ENCODE data around the gene TMEM131. TPM values are rescaled to one million over a fixed set of nuclear protein-coding genes. Genes with fewer than 3 reads are reported as not detected.

TMEM131 gene
- total RNA-seq, 5 donors from 2014 or later (not counting 1 experiment from before 2014, with no cell fraction given) = 39.3 to 43.9 (median 41.1) TPM

DNA sequence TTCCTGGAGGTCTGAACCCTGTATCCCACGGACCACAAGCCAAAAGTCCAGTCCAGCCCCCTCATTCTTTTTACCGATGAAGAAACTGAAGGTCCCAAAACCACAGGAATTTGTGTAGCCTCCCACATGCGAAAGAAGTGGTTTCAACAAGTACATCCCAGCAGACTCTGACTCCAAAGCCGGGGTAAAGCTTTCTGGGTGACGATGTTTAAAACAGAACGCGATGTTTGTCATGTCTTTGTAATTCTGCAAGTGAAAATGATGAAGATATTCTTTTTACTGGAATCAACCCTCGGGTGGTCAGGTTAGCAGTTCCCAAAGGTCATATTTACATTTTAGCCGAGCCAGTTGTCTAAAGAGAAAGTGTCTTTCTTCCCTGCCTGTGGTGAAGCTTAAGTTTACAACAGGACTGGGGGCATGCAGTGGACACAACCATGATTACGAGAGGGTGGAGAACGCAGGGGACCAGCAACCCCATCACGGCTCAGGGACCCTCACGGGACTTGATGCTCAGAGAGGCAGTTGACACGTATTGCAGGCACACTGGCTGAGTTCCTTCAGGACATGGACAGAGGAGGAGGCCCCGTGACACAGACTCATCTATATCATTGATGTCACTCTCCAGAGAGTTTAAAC lies 17.8 kb upstream of the TMEM131 start:
- Histone ChIP-seq H3K27ac (ENCODE audit: low read length) (no peak overlapping the region), H3K4me1 (ENCODE audit: control insufficient read depth in 1 of 2, extremely low read depth in 1 of 2, insufficient read depth in 2 of 2, low read length in 2 of 2) (peaks cover 0 to 3% of the 10 kb centered on the region in 2 experiments), H3K27me3 (replicated peaks in 1 of 2; ENCODE audit: control insufficient read depth in 2 of 2, extremely low read depth in 1 of 2, insufficient read depth in 2 of 2, low read length in 1 of 2) (no peaks in the 10 kb centered on the region), H3K9me3 (no peaks in the 10 kb centered on the region), H3K4me3 (ENCODE audit: control insufficient read depth in 1 of 2, extremely low read depth in 1 of 2, low read length in 1 of 2) (no peak overlapping the region), H3K36me3 (ENCODE audit: control insufficient read depth in 2 of 2, extremely low read depth in 1 of 2, insufficient read depth in 1 of 2, low read length in 1 of 2) (no peaks in the 10 kb centered on the region)
- Mint-ChIP-seq H3K27me3 (peaks cover 6 to 11% of the 10 kb centered on the region in 2 donors), H3K4me3 (no peak overlapping the region), H3K27ac (no peak overlapping the region), H3K4me1 (peaks cover 0 to 10% (median 4%) of the 10 kb centered on the region in 3 donors), H3K36me3 (no peaks in the 10 kb centered on the region), H3K9me3 (no peaks in the 10 kb centered on the region)
- ChIA-PET POLR2A (no interaction called here), CTCF (no interaction called here)
- WGBS (ENCODE audit: insufficient coverage) = 72% methylated on average over 9 of the region's 15 CpGs
- ATAC-seq (replicated peaks in 1 of 4) (no peak), DNase-seq (no peak)

- POLR2A ChIA-PET = interaction anchor here in 1 of 2 donors (0.7 kb wide), 1 partner anchor 1393 kb away, joined by 9 read pairs; no protein-coding TSS in a partner anchor
- peaks cover 0 to 10% (median 4%) of the 10 kb centered on the region in 3 donors for H3K4me1 Mint-ChIP-seq
- H3K27me3 ChIP-seq (replicated peaks in 1 of 2; ENCODE audit: control insufficient read depth in 2 of 2, extremely low read depth in 1 of 2, insufficient read depth in 2 of 2, low read length in 1 of 2) = no peaks in the 10 kb centered on the region
- 81% methylated on average over 2 of the region's 3 CpGs for WGBS (ENCODE audit: insufficient coverage)
- H3K4me1 ChIP-seq (ENCODE audit: control insufficient read depth in 1 of 2, extremely low read depth in 1 of 2, insufficient read depth in 2 of 2, low read length in 2 of 2) = peaks cover 0 to 3% of the 10 kb centered on the region in 2 experiments
- peak in 1 of 35 experiments; percentile 13 for DNase-seq
- peaks cover 6 to 11% of the 10 kb centered on the region in 2 donors for H3K27me3 Mint-ChIP-seq
- H3K27ac ChIP-seq (ENCODE audit: low read length) = no peak overlapping the region
- no peak for ATAC-seq (replicated peaks in 1 of 4)
- H3K36me3 ChIP-seq (ENCODE audit: control insufficient read depth in 2 of 2, extremely low read depth in 1 of 2, insufficient read depth in 1 of 2, low read length in 1 of 2) = no peaks in the 10 kb centered on the region
- H3K36me3 Mint-ChIP-seq = no peaks in the 10 kb centered on the region
- CTCF ChIA-PET = interaction anchor here in 1 of 2 donors (0.6 kb wide), 1 partner anchor 75 kb away, joined by 3 read pairs; no protein-coding TSS in a partner anchor
- H3K4me3 Mint-ChIP-seq = no peak overlapping the region
- no peaks in the 10 kb centered on the region for H3K9me3 ChIP-seq
- H3K27ac Mint-ChIP-seq = no peak overlapping the region
- H3K9me3 Mint-ChIP-seq = no peaks in the 10 kb centered on the region
- H3K4me3 ChIP-seq (ENCODE audit: control insufficient read depth in 1 of 2, extremely low read depth in 1 of 2, low read length in 1 of 2) = no peak overlapping the region
Observed at GRCh38 chr2:98012561-98012991, 16.8 kb upstream of the TMEM131 start.

GRCh38 chr2:98009887-98010760 lies 14.4 kb upstream of the TMEM131 start:
- ChIA-PET CTCF (no interaction called here), POLR2A (no interaction called here)
- Histone ChIP-seq H3K9me3 (no peaks in the 10 kb centered on the region), H3K4me3 (ENCODE audit: control insufficient read depth in 1 of 2, extremely low read depth in 1 of 2, low read length in 1 of 2) (no peak overlapping the region), H3K27ac (ENCODE audit: low read length) (no peak overlapping the region), H3K36me3 (ENCODE audit: control insufficient read depth in 2 of 2, extremely low read depth in 1 of 2, insufficient read depth in 1 of 2, low read length in 1 of 2) (no peaks in the 10 kb centered on the region), H3K4me1 (ENCODE audit: control insufficient read depth in 1 of 2, extremely low read depth in 1 of 2, insufficient read depth in 2 of 2, low read length in 2 of 2) (peaks cover 0 to 3% of the 10 kb centered on the region in 2 experiments), H3K27me3 (replicated peaks in 1 of 2; ENCODE audit: control insufficient read depth in 2 of 2, extremely low read depth in 1 of 2, insufficient read depth in 2 of 2, low read length in 1 of 2) (peaks cover 0 to 3% of the 10 kb centered on the region in 2 experiments)
- Mint-ChIP-seq H3K9me3 (no peaks in the 10 kb centered on the region), H3K36me3 (no peaks in the 10 kb centered on the region), H3K4me1 (peaks cover 0 to 9% (median 4%) of the 10 kb centered on the region in 3 donors), H3K4me3 (no peak overlapping the region), H3K27ac (no peak overlapping the region), H3K27me3 (peaks cover 4 to 9% of the 10 kb centered on the region in 2 donors)
- ATAC-seq (replicated peaks in 1 of 4) (no peak), DNase-seq (no peak)
- no CpG with 5 or more reads among the region's 10 CpGs for WGBS (ENCODE audit: insufficient coverage)

- Histone ChIP-seq H3K9me3 (no peaks in the 10 kb centered on the region), H3K36me3 (ENCODE audit: control insufficient read depth in 2 of 2, extremely low read depth in 1 of 2, insufficient read depth in 1 of 2, low read length in 1 of 2) (no peaks in the 10 kb centered on the region), H3K27me3 (replicated peaks in 1 of 2; ENCODE audit: control insufficient read depth in 2 of 2, extremely low read depth in 1 of 2, insufficient read depth in 2 of 2, low read length in 1 of 2) (peaks cover 0 to 3% of the 10 kb centered on the region in 2 experiments), H3K4me3 (ENCODE audit: control insufficient read depth in 1 of 2, extremely low read depth in 1 of 2, low read length in 1 of 2) (no peak overlapping the region), H3K27ac (ENCODE audit: low read length) (no peak overlapping the region), H3K4me1 (ENCODE audit: control insufficient read depth in 1 of 2, extremely low read depth in 1 of 2, insufficient read depth in 2 of 2, low read length in 2 of 2) (no peaks in the 10 kb centered on the region)
- ATAC-seq (replicated peaks in 1 of 4) (no peak), DNase-seq (no peak)
- H3K27me3 Mint-ChIP-seq = no peaks in the 10 kb centered on the region
- CTCF ChIA-PET = no interaction called here
- no peak overlapping the region for H3K27ac Mint-ChIP-seq
- H3K36me3 Mint-ChIP-seq = no peaks in the 10 kb centered on the region
- POLR2A ChIA-PET = no interaction called here
- peaks cover 0 to 2% (median under 1%) of the 10 kb centered on the region in 3 donors for H3K4me1 Mint-ChIP-seq
- 83% methylated on average over 2 of the region's 3 CpGs for WGBS (ENCODE audit: insufficient coverage)
- H3K4me3 Mint-ChIP-seq = no peak overlapping the region
- H3K9me3 Mint-ChIP-seq = no peaks in the 10 kb centered on the region
Observed at GRCh38 chr2:98008415-98008814, 12.7 kb upstream of the TMEM131 start.

- DNase-seq (no peak), ATAC-seq (replicated peaks in 1 of 4) (no peak)
- Mint-ChIP-seq H3K27me3 (no peaks in the 10 kb centered on the region), H3K36me3 (no peaks in the 10 kb centered on the region), H3K4me3 (no peak overlapping the region), H3K27ac (no peak overlapping the region), H3K9me3 (no peaks in the 10 kb centered on the region), H3K4me1 (no peaks in the 10 kb centered on the region)
- POLR2A ChIA-PET = no interaction called here
- Histone ChIP-seq H3K27ac (ENCODE audit: low read length) (no peak overlapping the region), H3K9me3 (no peaks in the 10 kb centered on the region), H3K36me3 (ENCODE audit: control insufficient read depth in 2 of 2, extremely low read depth in 1 of 2, insufficient read depth in 1 of 2, low read length in 1 of 2) (no peaks in the 10 kb centered on the region), H3K4me1 (ENCODE audit: control insufficient read depth in 1 of 2, extremely low read depth in 1 of 2, insufficient read depth in 2 of 2, low read length in 2 of 2) (no peaks in the 10 kb centered on the region), H3K27me3 (replicated peaks in 1 of 2; ENCODE audit: control insufficient read depth in 2 of 2, extremely low read depth in 1 of 2, insufficient read depth in 2 of 2, low read length in 1 of 2) (peaks cover 0 to 3% of the 10 kb centered on the region in 2 experiments), H3K4me3 (ENCODE audit: control insufficient read depth in 1 of 2, extremely low read depth in 1 of 2, low read length in 1 of 2) (no peak overlapping the region)
- WGBS (ENCODE audit: insufficient coverage) = no CpG with 5 or more reads among the region's 11 CpGs
- CTCF ChIA-PET = no interaction called here
Observed at GRCh38 chr2:98006378-98006777, 10.6 kb upstream of the TMEM131 start.

DNA sequence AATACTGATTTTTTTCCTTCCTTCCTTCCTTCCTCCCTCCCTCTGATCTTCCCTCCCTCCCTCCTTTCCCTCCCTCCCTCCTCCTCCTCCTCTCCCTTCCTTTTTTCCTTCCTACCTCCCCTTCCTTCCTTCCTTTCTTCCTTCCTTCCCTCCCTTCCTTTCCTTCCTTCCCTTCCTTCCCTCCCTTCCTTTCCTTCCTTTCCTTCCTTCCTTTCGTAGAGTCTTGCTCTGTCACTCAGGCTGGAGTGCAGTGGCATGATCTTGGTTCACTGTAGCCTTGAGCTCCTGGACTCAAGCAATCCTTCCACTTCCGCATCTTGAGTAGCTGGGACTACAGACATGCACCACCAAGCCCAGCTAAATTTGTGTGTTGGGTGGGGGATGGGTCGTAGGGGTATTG lies 8.9 kb upstream of the TMEM131 start:
- no peaks in the 10 kb centered on the region for H3K4me1 ChIP-seq (ENCODE audit: control insufficient read depth in 1 of 2, extremely low read depth in 1 of 2, insufficient read depth in 2 of 2, low read length in 2 of 2)
- ATAC-seq (replicated peaks in 1 of 4) = no peak
- no peaks in the 10 kb centered on the region for H3K4me1 Mint-ChIP-seq
- POLR2A ChIA-PET = no interaction called here
- no peak for DNase-seq
- H3K4me3 ChIP-seq (ENCODE audit: control insufficient read depth in 1 of 2, extremely low read depth in 1 of 2, low read length in 1 of 2) = no peak overlapping the region
- no peak overlapping the region for H3K27ac Mint-ChIP-seq
- peaks cover 0 to 3% of the 10 kb centered on the region in 2 experiments for H3K27me3 ChIP-seq (replicated peaks in 1 of 2; ENCODE audit: control insufficient read depth in 2 of 2, extremely low read depth in 1 of 2, insufficient read depth in 2 of 2, low read length in 1 of 2)
- H3K36me3 Mint-ChIP-seq = no peaks in the 10 kb centered on the region
- CTCF ChIA-PET = no interaction called here
- no peaks in the 10 kb centered on the region for H3K36me3 ChIP-seq (ENCODE audit: control insufficient read depth in 2 of 2, extremely low read depth in 1 of 2, insufficient read depth in 1 of 2, low read length in 1 of 2)
- no peaks in the 10 kb centered on the region for H3K27me3 Mint-ChIP-seq
- H3K9me3 ChIP-seq = no peaks in the 10 kb centered on the region
- no peaks in the 10 kb centered on the region for H3K9me3 Mint-ChIP-seq
- no peak overlapping the region for H3K27ac ChIP-seq (ENCODE audit: low read length)
- H3K4me3 Mint-ChIP-seq = no peak overlapping the region
- WGBS (ENCODE audit: insufficient coverage) = no CpG with 5 or more reads among the region's 3 CpGs
